GM19025 (cell line): ENCODE measurements around the gene SESN1.
"Not testable (repeated sequence)": the region's sequence is repeated elsewhere in the genome, so short reads cannot be mapped to it uniquely, and the experiment has no call there.

Source experiments
- ATAC-seq: cut with Tn5 transposase; IDR thresholded peaks from one replicate; pipeline ENCODE4 v1.9.1; 2021; ENCODE audit warnings: mild to moderate bottlenecking, low read depth, moderate library complexity; ENCODE audit not compliant: unreplicated experiment

The SESN1 gene

GRCh38 chr6:109095036-109095834, 589 bp upstream of the SESN1 start, which contains the start of gene CEP57L1:
TSS of gene CEP57L1 (plus strand) at chr6:109095507. CDS start at chr6:109145222, 49,715 bp downstream.
- peak; percentile 64 for ATAC-seq

GRCh38 chr6:109093732-109094415, 772 bp downstream of the SESN1 start:
- no peak for ATAC-seq

GRCh38 chr6:109092074-109092473, 2.6 kb downstream of the SESN1 start:
- ATAC-seq: no peak

- ATAC-seq: no peak
These were observed 3.2 kb downstream of the SESN1 start for GRCh38 chr6:109091314-109092024.

GRCh38 chr6:109088995-109089394, 5.7 kb downstream of the SESN1 start:
- ATAC-seq: no peak

GRCh38 chr6:109087661-109088264, 6.9 kb downstream of the SESN1 start:
- no peak for ATAC-seq

GRCh38 chr6:109084146-109084545, 10.5 kb downstream of the SESN1 start:
- ATAC-seq: not testable (repeated sequence)

- ATAC-seq: no peak
These were observed 11.0 kb downstream of the SESN1 start for GRCh38 chr6:109083657-109084056.

- ATAC-seq: no peak
These were observed 12.5 kb downstream of the SESN1 start for GRCh38 chr6:109082188-109082577.

GRCh38 chr6:109081516-109082187, 13.0 kb downstream of the SESN1 start:
- no peak for ATAC-seq

- ATAC-seq: no peak
These were observed 13.6 kb downstream of the SESN1 start for GRCh38 chr6:109081026-109081425.

GRCh38 chr6:109079981-109080380, 14.7 kb downstream of the SESN1 start:
- no peak for ATAC-seq

GRCh38 chr6:109076377-109076776, 18.3 kb downstream of the SESN1 start:
- no peak for ATAC-seq

GRCh38 chr6:109075934-109076333, 18.7 kb downstream of the SESN1 start:
- ATAC-seq: no peak

- no peak for ATAC-seq
These were observed 20.6 kb downstream of the SESN1 start for GRCh38 chr6:109074133-109074415.

GRCh38 chr6:109073344-109074132, 21.1 kb downstream of the SESN1 start:
- ATAC-seq: no peak

GRCh38 chr6:109071125-109071917, 23.3 kb downstream of the SESN1 start:
- no peak for ATAC-seq

GRCh38 chr6:109069746-109070145, 24.9 kb downstream of the SESN1 start:
- no peak for ATAC-seq

GRCh38 chr6:109062767-109063352, 31.8 kb downstream of the SESN1 start:
- ATAC-seq: no peak
